Choroid plexus epithelial cell (primary cell): ENCODE data around the gene TMEM167B.
A peak's percentile ranks its signal among the peaks of the same experiment; 100 is the strongest.

Experiments
- DNase-seq: peaks from one replicate; pipeline ENCODE4 v3.0.0-alpha.2; 2010; ENCODE audit warnings: low read depth
- H3K4me3 ChIP-seq: 2 replicates; pipeline ENCODE4 v1.5.1; 2011; ENCODE audit warnings: low read depth, mild to moderate bottlenecking, control low read depth, low read length, moderate library complexity
- CTCF ChIP-seq: conservative IDR thresholded peaks from 2 replicates; pipeline ENCODE4 v1.5.1; 2011; ENCODE audit warnings: low read depth, mild to moderate bottlenecking, control low read depth, inconsistent platforms, low read length, moderate library complexity

TMEM167B gene

GRCh38 chr1:109091839-109092193 is 1.3 kb downstream of the TMEM167B start:
- peak; percentile 35 for DNase-seq
- no peak for TF ChIP-seq CTCF
- peak overlapping the region; percentile 94 for H3K4me3 ChIP-seq

GRCh38 chr1:109094377-109094803 is 3.8 kb downstream of the TMEM167B start:
- TF ChIP-seq CTCF, result no peak
- DNase-seq, result peak; percentile 71
- no peak overlapping the region for H3K4me3 ChIP-seq

- no peak for TF ChIP-seq CTCF
- H3K4me3 ChIP-seq, result no peak overlapping the region
- no peak for DNase-seq
Observed at GRCh38 chr1:109094871-109095270, 4.3 kb downstream of the TMEM167B start.

- no peak for TF ChIP-seq CTCF
- no peak overlapping the region for H3K4me3 ChIP-seq
- DNase-seq, result no peak
Observed at GRCh38 chr1:109095631-109096030, 5.1 kb downstream of the TMEM167B start.

GRCh38 chr1:109096120-109096519 is 5.6 kb downstream of the TMEM167B start:
- DNase-seq, result no peak
- TF ChIP-seq CTCF, result no peak
- H3K4me3 ChIP-seq, result no peak overlapping the region

- DNase-seq, result peak; percentile 98
- peak; percentile 87 for TF ChIP-seq CTCF
- peak overlapping the region; percentile 77 for H3K4me3 ChIP-seq
Observed at GRCh38 chr1:109099938-109100773, 9.6 kb downstream of the TMEM167B start.

- DNase-seq, result no peak
- no peak for TF ChIP-seq CTCF
Observed at GRCh38 chr1:109104364-109105151, 14.0 kb downstream of the TMEM167B start.

More at GRCh38 chr1:109104364-109105151, 14.0 kb downstream of the TMEM167B start:
- no peak overlapping the region for H3K4me3 ChIP-seq
